Thoracic aorta (tissue), 2 donors: Measurements from ENCODE around the gene SDCBP2. TPM values are rescaled to one million over a fixed set of nuclear protein-coding genes. Genes with fewer than 3 reads are reported as not detected.

Experiments used
- ATAC-seq: fragments of 150-250 bp; one replicate; pipeline ENCODE4 v1.8.0; 2017; ENCODE audit warnings: low read depth; ENCODE audit not compliant: insufficient number of reproducible peaks, low FRiP score
- DNase-seq: peaks from one replicate; pipeline ENCODE4 v3.0.0-alpha.2; 2020; ENCODE audit warnings: low spot score
- H3K27ac ChIP-seq, 2 donors: fragments of 200-600 bp; sonication (generic); 1 replicate in 1 of 2; 2 replicates in 1 of 2; pipeline ENCODE4 v1.5.1; 2016; ENCODE audit warnings: mild to moderate bottlenecking in 2 of 2, moderate library complexity in 2 of 2
- H3K27me3 ChIP-seq: fragments of 200-600 bp; sonication (generic); replicated peaks from 2 replicates; pipeline ENCODE4 v1.6.0; 2016; ENCODE audit warnings: mild to moderate bottlenecking; ENCODE audit not compliant: insufficient read depth
- H3K36me3 ChIP-seq: fragments of 200-600 bp; sonication (generic); one replicate; pipeline ENCODE4 v1.5.1; 2016
- H3K4me1 ChIP-seq, 2 donors: fragments of 200-600 bp; sonication (generic); 1 replicate in 1 of 2; 2 replicates in 1 of 2; pipeline versions ENCODE4 v1.5.1 to v1.6.0; 2016; ENCODE audit warnings: low read depth in 2 of 2, mild to moderate bottlenecking in 1 of 2; ENCODE audit not compliant: control insufficient read depth in 1 of 2
- H3K4me3 ChIP-seq: fragments of 200-600 bp; sonication (generic); 2 replicates; pipeline ENCODE4 v1.5.1; 2016; ENCODE audit warnings: mild to moderate bottlenecking
- H3K9me3 ChIP-seq: fragments of 200-600 bp; sonication (generic); 2 replicates; pipeline ENCODE4 v1.5.1; 2016
- total RNA-seq, 2 donors: library from RNA; depleted of rRNA; stranded (reverse); fragments of >200 nt; gene quantifications; one replicate each; pipeline versions ENCODE4 v1.1.0 to v1.2.3, GENCODE V29; 2016
- TF ChIP-seq, protein P1 (sequence below): fragments of 200-600 bp; sonication (generic); IDR thresholded peaks from one replicate; pipeline ENCODE4 v1.5.1; 2019; ENCODE audit warnings: antibody characterized with exemption

Gene SDCBP2
- total RNA-seq, 2 donors from 2014 or later: 4.1 to 10.2 TPM

DNA sequence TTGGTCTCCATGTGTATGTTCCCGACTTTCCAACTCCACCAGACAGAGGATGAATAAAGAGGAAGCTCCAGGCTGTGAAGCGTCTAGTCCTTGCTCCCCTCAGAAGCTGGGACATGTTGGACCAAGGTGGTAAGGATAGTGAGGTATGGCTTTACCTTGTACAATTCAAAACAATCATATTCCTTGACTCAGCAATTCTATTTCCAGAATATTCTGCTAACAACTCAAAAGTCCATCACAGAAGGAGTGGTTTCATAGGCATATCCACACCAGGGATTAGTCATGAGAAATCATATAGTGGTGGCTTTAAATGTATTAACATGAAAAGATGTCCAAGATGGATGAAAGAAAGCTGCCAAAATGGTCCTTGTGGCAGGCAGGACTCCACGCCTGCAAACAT is 44.1 kb upstream of the SDCBP2 start:
- Histone ChIP-seq H3K27ac (no peak overlapping the region), H3K4me3 (no peak overlapping the region), H3K9me3 (no peaks in the 10 kb centered on the region), H3K36me3 (peaks cover 3% of the 10 kb centered on the region), H3K4me1 (peaks cover 45 to 66% of the 10 kb centered on the region in 2 donors), H3K27me3 (no peaks in the 10 kb centered on the region)
- ATAC-seq (no peak), DNase-seq (no peak)
- TF ChIP-seq, protein P1, sequence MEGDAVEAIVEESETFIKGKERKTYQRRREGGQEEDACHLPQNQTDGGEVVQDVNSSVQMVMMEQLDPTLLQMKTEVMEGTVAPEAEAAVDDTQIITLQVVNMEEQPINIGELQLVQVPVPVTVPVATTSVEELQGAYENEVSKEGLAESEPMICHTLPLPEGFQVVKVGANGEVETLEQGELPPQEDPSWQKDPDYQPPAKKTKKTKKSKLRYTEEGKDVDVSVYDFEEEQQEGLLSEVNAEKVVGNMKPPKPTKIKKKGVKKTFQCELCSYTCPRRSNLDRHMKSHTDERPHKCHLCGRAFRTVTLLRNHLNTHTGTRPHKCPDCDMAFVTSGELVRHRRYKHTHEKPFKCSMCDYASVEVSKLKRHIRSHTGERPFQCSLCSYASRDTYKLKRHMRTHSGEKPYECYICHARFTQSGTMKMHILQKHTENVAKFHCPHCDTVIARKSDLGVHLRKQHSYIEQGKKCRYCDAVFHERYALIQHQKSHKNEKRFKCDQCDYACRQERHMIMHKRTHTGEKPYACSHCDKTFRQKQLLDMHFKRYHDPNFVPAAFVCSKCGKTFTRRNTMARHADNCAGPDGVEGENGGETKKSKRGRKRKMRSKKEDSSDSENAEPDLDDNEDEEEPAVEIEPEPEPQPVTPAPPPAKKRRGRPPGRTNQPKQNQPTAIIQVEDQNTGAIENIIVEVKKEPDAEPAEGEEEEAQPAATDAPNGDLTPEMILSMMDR: no peak

DNA sequence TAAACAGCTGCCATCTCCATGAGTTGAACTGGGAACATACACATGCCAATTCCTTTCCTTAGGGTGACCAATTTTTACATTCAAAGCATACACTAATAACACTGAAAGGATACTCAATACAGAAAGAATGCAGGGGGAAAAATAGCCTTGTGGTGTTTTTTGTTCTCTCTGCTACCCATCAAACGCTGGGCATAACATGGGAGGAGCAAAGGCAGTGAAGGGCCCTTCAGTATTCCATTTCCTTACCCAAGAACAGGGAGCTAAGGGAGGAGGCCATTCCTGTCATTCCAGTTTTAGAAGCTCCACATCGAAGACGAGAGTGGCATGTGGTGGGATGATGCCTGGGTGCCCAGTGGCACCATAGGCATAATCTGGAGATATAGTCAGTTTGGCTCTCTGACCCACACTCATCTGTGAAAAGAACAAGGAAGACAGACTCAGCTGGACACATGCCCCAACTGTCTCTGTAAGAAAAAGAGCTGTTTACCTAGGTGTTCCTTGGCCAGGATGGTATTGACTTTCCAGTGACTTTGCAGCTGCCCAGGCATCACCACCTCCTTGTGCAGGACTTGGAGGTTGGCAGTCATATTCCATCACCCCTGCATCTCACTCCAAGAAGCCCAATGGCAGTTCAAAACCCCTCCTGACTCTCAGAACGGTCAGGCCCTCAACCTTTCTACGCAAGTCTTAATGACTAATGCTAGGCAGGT is 43.0 kb upstream of the SDCBP2 start:
- TF ChIP-seq, protein P1: no peak
- H3K4me3 ChIP-seq: no peak overlapping the region
- peaks cover 40 to 56% of the 10 kb centered on the region in 2 donors for H3K4me1 ChIP-seq
- ATAC-seq: no peak
- no peaks in the 10 kb centered on the region for H3K27me3 ChIP-seq
- no peaks in the 10 kb centered on the region for H3K9me3 ChIP-seq
- H3K27ac ChIP-seq: no peak overlapping the region
- no peak for DNase-seq
- H3K36me3 ChIP-seq: peaks cover 3% of the 10 kb centered on the region

DNA sequence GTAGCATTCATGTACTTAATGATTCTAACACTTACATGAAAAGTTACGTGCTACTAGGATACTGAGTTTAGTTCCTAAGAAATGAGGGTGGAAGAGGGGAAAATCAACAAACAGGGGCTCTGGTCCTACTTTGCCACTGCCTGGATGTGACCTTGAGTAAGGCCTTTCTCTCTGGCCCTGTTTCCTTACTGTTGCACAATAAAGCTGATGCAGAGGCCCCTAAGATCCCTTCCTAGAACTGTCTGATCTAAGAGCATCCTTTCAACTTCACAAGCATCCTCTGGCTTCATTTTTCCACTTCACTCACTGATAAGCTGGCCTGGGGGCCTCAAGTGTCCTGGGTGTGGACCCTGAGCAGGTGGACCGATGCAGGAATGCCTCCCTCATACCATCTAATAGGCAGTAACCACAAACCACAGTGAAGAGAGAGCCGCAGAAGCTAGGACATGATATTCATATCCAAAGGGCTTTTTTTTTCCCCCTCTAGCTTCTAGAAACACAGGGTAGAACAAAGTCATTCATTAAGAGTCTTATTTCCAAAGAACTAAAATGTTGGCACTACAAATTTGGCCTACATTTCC is 42.4 kb upstream of the SDCBP2 start:
- Histone ChIP-seq H3K36me3 (peaks cover 3% of the 10 kb centered on the region), H3K4me1 (peaks cover 36 to 51% of the 10 kb centered on the region in 2 donors), H3K9me3 (no peaks in the 10 kb centered on the region), H3K27ac (peak overlapping the region in 1 of 2 donors; percentile 40), H3K4me3 (no peak overlapping the region), H3K27me3 (no peaks in the 10 kb centered on the region)
- TF ChIP-seq, protein P1: no peak
- no peak for DNase-seq
- ATAC-seq: no peak

DNA sequence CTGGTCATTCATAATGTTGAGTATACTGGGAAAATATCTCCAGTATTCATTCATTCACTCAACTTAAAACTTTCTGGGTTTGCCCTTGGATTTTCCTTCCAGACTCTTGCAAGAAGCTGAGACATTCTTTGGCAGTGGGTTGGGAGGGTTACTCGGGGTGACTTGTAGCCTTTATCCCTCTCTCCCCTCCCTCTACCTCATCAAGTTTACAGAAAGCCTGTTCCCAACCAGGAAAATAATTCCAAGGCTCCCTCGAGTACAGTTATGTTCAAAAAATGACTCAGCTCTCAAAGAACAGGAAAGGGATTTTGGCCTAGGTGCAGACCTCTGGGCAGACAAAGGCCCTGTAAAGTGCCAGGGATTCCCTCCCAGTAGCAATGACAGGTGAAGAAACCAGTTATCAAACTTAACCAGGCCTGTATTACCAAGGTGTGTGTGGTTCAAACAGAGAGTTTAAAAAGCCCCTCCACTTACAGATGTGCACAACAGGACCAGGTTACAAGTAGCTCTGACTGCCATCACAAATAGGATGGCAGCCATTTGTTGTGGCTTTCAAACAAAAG is 41.7 kb upstream of the SDCBP2 start:
- Histone ChIP-seq H3K4me1 (peaks cover 30 to 44% of the 10 kb centered on the region in 2 donors), H3K9me3 (no peaks in the 10 kb centered on the region), H3K4me3 (no peak overlapping the region), H3K27me3 (no peaks in the 10 kb centered on the region), H3K36me3 (peaks cover 3% of the 10 kb centered on the region), H3K27ac (peak overlapping the region in 1 of 2 donors; percentile 40)
- DNase-seq (no peak), ATAC-seq (peak; percentile 82)
- TF ChIP-seq, protein P1: no peak

DNA sequence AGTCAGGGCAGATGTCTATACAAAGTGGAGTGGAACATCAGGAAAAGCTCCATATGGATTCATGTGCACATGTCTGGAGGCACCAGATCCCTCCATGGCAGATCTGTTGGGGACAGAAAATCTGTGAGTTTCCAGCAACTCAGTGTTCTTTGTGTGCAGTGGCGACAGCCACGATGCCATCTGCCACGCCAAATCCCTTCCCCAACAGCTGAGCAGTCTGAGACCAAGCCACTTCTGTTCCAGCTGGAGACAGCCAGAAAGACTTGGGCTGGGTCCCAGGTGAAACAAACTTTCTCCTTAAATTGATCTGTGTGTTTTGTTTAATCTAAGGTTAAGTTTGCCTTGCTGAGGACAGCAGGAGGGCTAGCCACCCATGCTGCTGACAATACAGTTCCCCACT is 41.0 kb upstream of the SDCBP2 start:
- TF ChIP-seq, protein P1: no peak
- ATAC-seq: no peak
- Histone ChIP-seq H3K36me3 (peaks cover 3% of the 10 kb centered on the region), H3K4me1 (peaks cover 23 to 38% of the 10 kb centered on the region in 2 donors), H3K27me3 (no peaks in the 10 kb centered on the region), H3K9me3 (no peaks in the 10 kb centered on the region), H3K4me3 (no peak overlapping the region), H3K27ac (peak overlapping the region in 1 of 2 donors; percentile 34)
- no peak for DNase-seq
